BJ (cell line): ENCODE data around the gene UGT3A2. TPM values are rescaled to one million over a fixed set of nuclear protein-coding genes. Genes with fewer than 3 reads are reported as not detected.

Experiments used
- CTCF ChIA-PET: fragments of 350-600 bp; formaldehyde crosslinking; extraction: SDS; loops from one replicate; lab custom pipeline; 2021; ENCODE audit warnings: antibody characterized with exemption, inconsistent platforms; lab: Yijun Ruan, JAX
- POLR2A ChIA-PET: fragments of 300-600 bp; sonication (Branson Sonifier 250); formaldehyde crosslinking; extraction: SDS; loops from one replicate; lab custom pipeline; 2021; ENCODE audit warnings: antibody characterized with exemption; lab: Charles Lee
- DNase-seq: peaks from one replicate; pipeline ENCODE4 v3.0.0-alpha.2; 2011; ENCODE audit warnings: low read depth
- H3K27me3 ChIP-seq: 2 replicates; pipeline ENCODE4 v1.6.0; 2011; ENCODE audit warnings: low read length; ENCODE audit not compliant: control insufficient read depth, insufficient read depth
- H3K36me3 ChIP-seq: 2 replicates; pipeline ENCODE4 v1.5.1; 2011; ENCODE audit warnings: low read length; ENCODE audit not compliant: control insufficient read depth, insufficient read depth
- H3K4me3 ChIP-seq: 2 replicates; pipeline ENCODE4 v1.5.1; 2011; ENCODE audit warnings: low read depth, mild to moderate bottlenecking, control low read depth, low read length
- polyA plus RNA-seq: library from polyadenylated mRNA; depleted of rRNA; stranded (reverse); fragments of >200 nt; gene quantifications from 2 replicates; pipeline ENCODE4 v1.2.3, GENCODE V29; 2011
- TF ChIP-seq, protein P1 (sequence below): IDR thresholded peaks from 2 replicates; pipeline ENCODE4 v1.5.1; 2011; ENCODE audit warnings: low read depth, mild to moderate bottlenecking, control low read depth, inconsistent platforms, low read length, moderate library complexity; ENCODE audit not compliant: insufficient read depth

The UGT3A2 gene
- polyA plus RNA-seq, 1 experiment, result not detected

DNA sequence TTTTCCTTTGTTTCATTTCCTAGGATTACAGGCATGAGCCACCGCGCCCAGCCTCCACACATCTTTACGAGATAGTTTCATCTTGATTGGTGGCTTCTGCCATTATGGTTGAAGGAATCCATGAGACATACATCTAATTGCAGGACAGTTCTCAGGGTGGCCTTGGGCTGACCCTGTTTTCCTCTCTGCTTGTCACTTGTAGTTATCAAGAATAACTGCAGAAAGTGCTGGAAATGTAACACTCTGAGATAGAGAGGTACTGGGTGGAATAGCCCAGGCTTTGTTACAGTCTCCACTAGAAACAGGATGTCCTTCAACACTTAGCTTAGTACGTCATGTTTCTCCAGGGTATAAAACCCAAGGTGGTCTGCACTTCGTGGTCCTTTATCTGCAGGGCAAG is 10.7 kb downstream of the UGT3A2 start:
- Histone ChIP-seq H3K36me3 (no peaks in the 10 kb centered on the region), H3K4me3 (no peak overlapping the region), H3K27me3 (no peaks in the 10 kb centered on the region; the same call in 1 of the 2 replicates)
- no peak for DNase-seq
- POLR2A ChIA-PET, result no interaction called here
- CTCF ChIA-PET, result interaction anchor here (0.8 to 0.9 kb wide), 2 partner anchors 24 to 209 kb away, joined by 3 to 4 read pairs; no protein-coding TSS in a partner anchor
- TF ChIP-seq, protein P1, sequence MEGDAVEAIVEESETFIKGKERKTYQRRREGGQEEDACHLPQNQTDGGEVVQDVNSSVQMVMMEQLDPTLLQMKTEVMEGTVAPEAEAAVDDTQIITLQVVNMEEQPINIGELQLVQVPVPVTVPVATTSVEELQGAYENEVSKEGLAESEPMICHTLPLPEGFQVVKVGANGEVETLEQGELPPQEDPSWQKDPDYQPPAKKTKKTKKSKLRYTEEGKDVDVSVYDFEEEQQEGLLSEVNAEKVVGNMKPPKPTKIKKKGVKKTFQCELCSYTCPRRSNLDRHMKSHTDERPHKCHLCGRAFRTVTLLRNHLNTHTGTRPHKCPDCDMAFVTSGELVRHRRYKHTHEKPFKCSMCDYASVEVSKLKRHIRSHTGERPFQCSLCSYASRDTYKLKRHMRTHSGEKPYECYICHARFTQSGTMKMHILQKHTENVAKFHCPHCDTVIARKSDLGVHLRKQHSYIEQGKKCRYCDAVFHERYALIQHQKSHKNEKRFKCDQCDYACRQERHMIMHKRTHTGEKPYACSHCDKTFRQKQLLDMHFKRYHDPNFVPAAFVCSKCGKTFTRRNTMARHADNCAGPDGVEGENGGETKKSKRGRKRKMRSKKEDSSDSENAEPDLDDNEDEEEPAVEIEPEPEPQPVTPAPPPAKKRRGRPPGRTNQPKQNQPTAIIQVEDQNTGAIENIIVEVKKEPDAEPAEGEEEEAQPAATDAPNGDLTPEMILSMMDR, result no peak

DNA sequence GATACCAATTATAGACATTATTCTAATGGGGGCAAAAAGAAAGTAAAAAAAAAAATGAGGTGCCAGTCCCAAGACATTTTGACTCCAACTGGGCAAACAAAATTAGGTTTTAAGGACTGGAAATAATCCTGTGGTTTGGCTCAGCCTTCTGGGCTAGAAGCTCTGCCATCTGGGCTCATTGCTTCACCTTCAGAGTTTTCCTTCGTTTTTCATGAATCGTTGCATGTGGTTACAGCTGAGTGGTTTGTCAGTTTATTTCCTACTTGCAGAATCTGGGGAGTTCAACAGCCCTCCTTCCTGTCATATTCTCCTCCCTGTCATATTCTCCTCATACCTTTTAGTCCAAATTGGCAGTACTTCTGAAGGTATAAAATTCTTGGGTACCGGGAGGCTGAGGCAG is 12.0 kb downstream of the UGT3A2 start:
- CTCF ChIA-PET, result no interaction called here
- TF ChIP-seq, protein P1, result no peak
- DNase-seq, result no peak
- Histone ChIP-seq H3K27me3 (no peaks in the 10 kb centered on the region; the same call in 1 of the 2 replicates), H3K4me3 (no peak overlapping the region), H3K36me3 (no peaks in the 10 kb centered on the region)
- POLR2A ChIA-PET, result interaction anchor here (0.7 kb wide), 1 partner anchor 102 kb away, joined by 4 read pairs; no protein-coding TSS in a partner anchor

DNA sequence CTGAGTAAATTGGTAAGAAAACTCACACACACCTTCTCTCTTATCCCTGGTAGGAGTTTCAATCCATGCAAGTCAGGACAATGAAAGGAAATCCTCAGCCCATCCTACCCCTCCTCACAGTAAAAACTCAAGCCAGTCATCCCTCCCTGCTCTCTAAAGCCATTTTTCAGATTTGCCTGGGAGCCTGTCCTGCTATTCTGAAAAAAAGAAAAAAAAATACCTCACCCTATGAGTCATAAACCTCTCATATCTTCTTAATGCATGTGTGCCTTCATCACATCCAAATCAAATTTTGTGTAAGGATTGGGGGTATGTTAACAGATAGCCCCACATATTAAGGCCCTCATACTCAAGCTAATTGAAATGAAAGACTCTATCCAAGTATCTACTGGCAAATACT is 14.1 kb downstream of the UGT3A2 start:
- Histone ChIP-seq H3K36me3 (no peaks in the 10 kb centered on the region), H3K27me3 (no peaks in the 10 kb centered on the region; the same call in 1 of the 2 replicates), H3K4me3 (no peak overlapping the region)
- no peak for DNase-seq
- CTCF ChIA-PET, result no interaction called here
- TF ChIP-seq, protein P1, result no peak
- POLR2A ChIA-PET, result no interaction called here

DNA sequence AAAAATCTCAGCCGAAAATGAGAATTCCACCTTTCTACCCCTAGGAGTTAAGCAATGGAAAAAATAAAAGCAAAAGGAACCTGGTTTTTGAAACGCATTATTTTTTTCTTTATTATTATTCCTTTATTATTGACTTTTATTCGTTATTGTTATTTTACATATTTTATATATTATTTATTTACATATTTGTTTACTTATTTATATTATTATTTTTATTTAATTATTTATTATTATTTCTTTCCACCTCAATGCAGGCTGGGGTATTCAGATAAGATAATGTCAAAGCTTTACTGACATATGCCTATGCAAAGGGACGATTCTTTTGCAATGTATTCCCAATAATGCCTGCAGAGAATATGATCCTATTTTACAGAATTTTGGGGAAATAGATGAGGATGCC is 16.7 kb downstream of the UGT3A2 start:
- POLR2A ChIA-PET, result no interaction called here
- Histone ChIP-seq H3K4me3 (no peak overlapping the region), H3K36me3 (no peaks in the 10 kb centered on the region), H3K27me3 (no peaks in the 10 kb centered on the region; the same call in 1 of the 2 replicates)
- DNase-seq, result no peak
- CTCF ChIA-PET, result no interaction called here
- TF ChIP-seq, protein P1, result no peak

DNA sequence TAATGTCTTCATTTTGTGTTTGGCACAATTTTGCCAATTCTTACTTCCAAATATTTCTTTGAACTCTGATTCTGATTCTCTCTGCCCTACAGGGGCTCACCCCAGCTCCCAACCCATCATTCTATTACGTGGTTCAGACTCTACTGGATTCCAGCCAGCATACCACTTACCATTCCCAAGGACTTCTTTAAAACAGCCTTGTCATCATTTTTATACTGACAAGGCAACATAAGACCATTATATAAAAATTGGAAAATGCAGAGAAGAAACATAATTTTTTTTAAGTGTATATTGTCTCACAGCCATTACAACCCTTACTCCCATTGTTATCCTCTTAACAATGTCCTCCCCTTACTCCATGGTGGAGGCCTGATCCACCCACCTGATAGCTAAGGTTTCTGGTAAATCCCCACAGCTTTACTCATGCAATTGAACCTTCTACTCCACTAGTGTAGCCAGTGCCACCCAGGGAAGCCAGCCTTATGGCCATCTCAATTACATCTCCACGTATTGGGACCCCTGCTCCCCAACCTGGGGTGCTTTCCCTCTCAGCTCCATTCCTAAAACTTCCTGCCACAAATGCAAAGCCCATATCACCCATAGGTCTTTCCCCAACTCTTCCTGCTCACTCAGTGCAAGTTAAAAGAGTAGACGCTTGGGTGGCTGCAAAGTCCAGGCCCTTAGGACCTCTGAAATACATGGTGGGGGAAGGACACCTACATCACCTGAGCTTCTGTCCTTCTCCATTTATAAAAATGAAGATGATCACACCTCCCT is 19.1 kb downstream of the UGT3A2 start:
- POLR2A ChIA-PET, result no interaction called here
- Histone ChIP-seq H3K27me3 (no peaks in the 10 kb centered on the region), H3K4me3 (no peak overlapping the region), H3K36me3 (no peaks in the 10 kb centered on the region)
- TF ChIP-seq, protein P1, result no peak
- DNase-seq, result no peak
- CTCF ChIA-PET, result interaction anchor here (0.6 kb wide), 1 partner anchor 800 kb away, joined by 3 read pairs; no protein-coding TSS in a partner anchor
